Endodermal cell (in vitro differentiated cells): ENCODE results near the gene ARID3B. TPM values are rescaled to one million over a fixed set of nuclear protein-coding genes. Genes with fewer than 3 reads are reported as not detected.

Experiments used
- DNase-seq: peaks from one replicate; pipeline ENCODE4 v3.0.0-alpha.2; 2017
- H3K27ac ChIP-seq: 2 replicates; pipeline ENCODE4 v1.5.1; 2013; ENCODE audit warnings: mild to moderate bottlenecking, low read depth, low read length, moderate library complexity
- H3K27me3 ChIP-seq: 2 replicates; pipeline ENCODE4 v1.6.1; 2013; ENCODE audit warnings: mild to moderate bottlenecking, low read length, moderate library complexity; ENCODE audit not compliant: insufficient read depth, control insufficient read depth, poor library complexity, severe bottlenecking
- H3K36me3 ChIP-seq: 2 replicates; pipeline ENCODE4 v1.7.0; 2013; ENCODE audit warnings: mild to moderate bottlenecking, low read length, moderate library complexity; ENCODE audit not compliant: control insufficient read depth, insufficient read depth
- H3K4me1 ChIP-seq: one replicate; pipeline ENCODE4 v1.7.0; 2013; ENCODE audit warnings: low read length; ENCODE audit not compliant: control insufficient read depth, insufficient read depth
- H3K4me3 ChIP-seq: 2 replicates; pipeline ENCODE4 v1.5.1; 2013; ENCODE audit warnings: mild to moderate bottlenecking, low read length, moderate library complexity
- H3K9ac ChIP-seq: 2 replicates; pipeline ENCODE4 v1.6.1; 2013; ENCODE audit warnings: mild to moderate bottlenecking, low read length, moderate library complexity; ENCODE audit not compliant: poor library complexity, severe bottlenecking; ENCODE audit errors: extremely low read depth
- H3K9me3 ChIP-seq: 2 replicates; pipeline ENCODE4 v1.6.1; 2013; ENCODE audit warnings: mild to moderate bottlenecking, low read length, moderate library complexity; ENCODE audit not compliant: control insufficient read depth
- H3K27ac Mint-ChIP-seq: 2 replicates; pipeline ENCODE4 v1.8.0; 2020; ENCODE audit warnings: mixed read lengths
- H3K27me3 Mint-ChIP-seq: 2 replicates; pipeline ENCODE4 v1.8.0; 2021; ENCODE audit warnings: mild to moderate bottlenecking, mixed read lengths; ENCODE audit not compliant: insufficient read depth
- H3K36me3 Mint-ChIP-seq: 2 replicates; pipeline ENCODE4 v1.8.0; 2020; ENCODE audit warnings: low read depth, mixed read lengths
- H3K4me1 Mint-ChIP-seq: 2 replicates; pipeline ENCODE4 v1.8.0; 2020; ENCODE audit warnings: mixed read lengths
- H3K4me3 Mint-ChIP-seq: 2 replicates; pipeline ENCODE4 v1.8.0; 2020; ENCODE audit warnings: mild to moderate bottlenecking, moderate library complexity, mixed read lengths
- H3K9me3 Mint-ChIP-seq: 2 replicates; pipeline ENCODE4 v1.8.0; 2020; ENCODE audit warnings: mild to moderate bottlenecking, mixed read lengths
- WGBS, 2 experiments: methylation state at CpG; one replicate each; pipeline versions ENCODE4 v1.1.5 to v1.1.7; 2013; ENCODE audit warnings: missing lambda C conversion rate in 2 of 2, mixed read lengths in 1 of 2; ENCODE audit not compliant: insufficient coverage in 1 of 2, insufficient read length in 1 of 2; 5-methylcytosine and 5-hydroxymethylcytosine counted together
- total RNA-seq, 2 donors: library from RNA; stranded (reverse); fragmentation: NEBNext Ultra II Directional in 1 of 2; extraction: Animal tissue kit (Norgen Biotek cat#: 25700) in 1 of 2; gene quantifications; 2 replicates in 1 of 2; 3 replicates in 1 of 2; pipeline ENCODE4 v1.2.1, GENCODE V29; 2021
- TF ChIP-seq, protein P1 (sequence below): fragments of 200-600 bp; sonication (generic); conservative IDR thresholded peaks from 2 replicates; pipeline ENCODE4 v1.5.0; 2021; ENCODE audit warnings: antibody characterized with exemption, mild to moderate bottlenecking

ARID3B gene
- total RNA-seq, 2 donors from 2014 or later: 98.1 to 99.4 TPM

DNA sequence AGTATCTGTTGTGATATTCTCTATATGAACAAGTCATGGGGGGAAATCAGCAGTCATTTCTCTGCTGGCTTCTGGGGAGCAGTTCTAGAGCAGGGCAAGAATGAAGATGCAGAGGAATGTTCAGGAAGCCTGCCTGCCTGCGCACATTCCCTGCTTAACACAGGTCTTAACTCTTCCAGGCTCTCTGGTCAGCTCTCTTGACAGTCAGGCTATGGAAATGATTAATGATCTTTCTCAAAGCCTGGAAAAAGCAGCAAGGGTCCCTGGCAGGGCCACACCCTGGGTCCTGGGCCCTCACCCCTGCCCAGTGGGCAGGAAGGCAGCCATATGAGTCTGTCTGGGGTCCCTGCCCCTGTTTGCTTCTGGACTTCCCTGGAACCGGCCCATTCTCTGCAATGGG, 43.2 kb downstream of the ARID3B start:
- peaks cover 73% of the 10 kb centered on the region for H3K36me3 Mint-ChIP-seq
- no peak for DNase-seq
- peak overlapping the region; percentile 44 for H3K27ac Mint-ChIP-seq
- Histone ChIP-seq H3K27ac (peak overlapping the region; percentile 89), H3K27me3 (no peaks in the 10 kb centered on the region), H3K4me3 (no peak overlapping the region), H3K9ac (no peak overlapping the region), H3K36me3 (peaks cover 82% of the 10 kb centered on the region), H3K9me3 (no peaks in the 10 kb centered on the region), H3K4me1 (no peaks in the 10 kb centered on the region)
- peaks cover 7% of the 10 kb centered on the region for H3K4me1 Mint-ChIP-seq
- no peaks in the 10 kb centered on the region for H3K9me3 Mint-ChIP-seq
- TF ChIP-seq, protein P1, sequence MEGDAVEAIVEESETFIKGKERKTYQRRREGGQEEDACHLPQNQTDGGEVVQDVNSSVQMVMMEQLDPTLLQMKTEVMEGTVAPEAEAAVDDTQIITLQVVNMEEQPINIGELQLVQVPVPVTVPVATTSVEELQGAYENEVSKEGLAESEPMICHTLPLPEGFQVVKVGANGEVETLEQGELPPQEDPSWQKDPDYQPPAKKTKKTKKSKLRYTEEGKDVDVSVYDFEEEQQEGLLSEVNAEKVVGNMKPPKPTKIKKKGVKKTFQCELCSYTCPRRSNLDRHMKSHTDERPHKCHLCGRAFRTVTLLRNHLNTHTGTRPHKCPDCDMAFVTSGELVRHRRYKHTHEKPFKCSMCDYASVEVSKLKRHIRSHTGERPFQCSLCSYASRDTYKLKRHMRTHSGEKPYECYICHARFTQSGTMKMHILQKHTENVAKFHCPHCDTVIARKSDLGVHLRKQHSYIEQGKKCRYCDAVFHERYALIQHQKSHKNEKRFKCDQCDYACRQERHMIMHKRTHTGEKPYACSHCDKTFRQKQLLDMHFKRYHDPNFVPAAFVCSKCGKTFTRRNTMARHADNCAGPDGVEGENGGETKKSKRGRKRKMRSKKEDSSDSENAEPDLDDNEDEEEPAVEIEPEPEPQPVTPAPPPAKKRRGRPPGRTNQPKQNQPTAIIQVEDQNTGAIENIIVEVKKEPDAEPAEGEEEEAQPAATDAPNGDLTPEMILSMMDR: no peak
- no peaks in the 10 kb centered on the region for H3K27me3 Mint-ChIP-seq
- WGBS, 2 experiments: 91 to 100% methylated on average over 2 of the region's 2 CpGs
- H3K4me3 Mint-ChIP-seq: no peak overlapping the region

DNA sequence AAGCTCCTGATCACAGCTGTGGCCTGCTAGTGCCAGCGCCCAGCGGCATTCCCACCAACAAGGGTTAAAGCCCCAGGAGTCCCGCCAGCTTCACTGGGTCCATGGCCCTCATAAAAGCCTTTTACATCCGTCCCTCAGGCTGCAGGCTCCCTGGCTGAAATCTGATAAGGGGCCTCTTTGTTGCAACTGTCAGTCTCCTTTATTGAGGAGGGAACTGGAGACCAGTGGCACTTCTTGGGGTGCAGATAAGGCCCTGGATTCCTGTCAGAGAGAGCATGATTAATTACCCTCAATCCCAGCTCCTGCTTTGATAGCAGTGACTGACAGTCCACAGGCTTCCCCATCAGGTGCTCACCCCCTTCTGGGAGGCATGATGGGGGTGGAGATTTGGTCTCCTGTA, 43.8 kb downstream of the ARID3B start:
- TF ChIP-seq, protein P1: no peak
- peaks cover 7% of the 10 kb centered on the region for H3K4me1 Mint-ChIP-seq

DNA sequence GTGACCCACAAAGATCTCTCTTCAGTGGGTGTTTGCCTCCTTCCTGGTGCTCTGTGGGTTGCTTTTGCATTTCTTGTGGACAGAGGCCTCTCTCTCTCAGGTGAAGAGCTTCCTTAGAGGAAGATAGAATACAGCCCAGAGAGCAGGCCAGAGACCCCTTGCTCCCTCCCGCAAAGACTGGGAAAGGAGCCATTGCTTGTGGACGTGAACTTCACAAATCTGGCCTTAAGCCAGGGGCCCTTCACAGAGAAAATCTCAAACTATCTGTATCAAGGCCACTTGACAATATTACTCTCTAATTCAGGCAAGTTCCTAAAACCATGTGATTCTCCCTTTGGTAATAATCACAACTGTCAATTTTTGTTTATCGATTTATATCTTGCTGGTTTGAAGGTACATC, 44.2 kb downstream of the ARID3B start:
- no peak overlapping the region for H3K4me3 Mint-ChIP-seq
- Histone ChIP-seq H3K9ac (no peak overlapping the region), H3K36me3 (peaks cover 82% of the 10 kb centered on the region), H3K9me3 (no peaks in the 10 kb centered on the region), H3K4me1 (no peaks in the 10 kb centered on the region), H3K27me3 (no peaks in the 10 kb centered on the region), H3K27ac (peak overlapping the region; percentile 89), H3K4me3 (no peak overlapping the region)
- H3K27ac Mint-ChIP-seq: no peak overlapping the region
- no peak for DNase-seq
- peaks cover 73% of the 10 kb centered on the region for H3K36me3 Mint-ChIP-seq
- 91 to 92% methylated on average over 2 of the region's 3 CpGs for WGBS, 2 experiments
- H3K4me1 Mint-ChIP-seq: peaks cover 7% of the 10 kb centered on the region
- no peaks in the 10 kb centered on the region for H3K27me3 Mint-ChIP-seq
- TF ChIP-seq, protein P1: no peak
- H3K9me3 Mint-ChIP-seq: no peaks in the 10 kb centered on the region

More for the DNA sequence above, 43.8 kb downstream of the ARID3B start:
- no peaks in the 10 kb centered on the region for H3K9me3 ChIP-seq
- Mint-ChIP-seq H3K4me3 (no peak overlapping the region), H3K27me3 (no peaks in the 10 kb centered on the region), H3K9me3 (no peaks in the 10 kb centered on the region), H3K36me3 (peaks cover 70% of the 10 kb centered on the region), H3K27ac (peak overlapping the region; percentile 44)
- 62 to 86% methylated on average over 2 to 4 of the region's 4 CpGs for WGBS, 2 experiments
- no peaks in the 10 kb centered on the region for H3K27me3 ChIP-seq
- H3K27ac ChIP-seq: peak overlapping the region; percentile 89
- DNase-seq: no peak
- H3K9ac ChIP-seq: no peak overlapping the region
- no peaks in the 10 kb centered on the region for H3K4me1 ChIP-seq
- H3K36me3 ChIP-seq: peaks cover 82% of the 10 kb centered on the region
- no peak overlapping the region for H3K4me3 ChIP-seq
